Skeletal muscle cell (primary cell): Measurements from ENCODE around the gene MOB3A.
"Not testable (repeated sequence)": the region's sequence is repeated elsewhere in the genome, so short reads cannot be mapped to it uniquely, and the experiment has no call there.

Experiments
- DNase-seq: peaks from one replicate; pipeline ENCODE4 v3.0.0-alpha.2; 2010; ENCODE audit warnings: low read depth
- H3K4me3 ChIP-seq: 2 replicates; pipeline ENCODE4 v1.5.1; 2011; ENCODE audit warnings: low read depth, mild to moderate bottlenecking, control low read depth, low read length, moderate library complexity

Gene MOB3A

GRCh38 chr19:2110822-2111221, 14.7 kb upstream of the MOB3A start:
- no peak overlapping the region for H3K4me3 ChIP-seq
- no peak for DNase-seq

GRCh38 chr19:2109046-2109864, 13.1 kb upstream of the MOB3A start:
- H3K4me3 ChIP-seq: no peak overlapping the region
- no peak for DNase-seq

- DNase-seq: no peak
- no peak overlapping the region for H3K4me3 ChIP-seq
Measured at GRCh38 chr19:2108251-2109016, 12.3 kb upstream of the MOB3A start.

GRCh38 chr19:2103045-2103707, 7.0 kb upstream of the MOB3A start:
- no peak overlapping the region for H3K4me3 ChIP-seq
- DNase-seq: no peak

GRCh38 chr19:2101417-2102335, 5.5 kb upstream of the MOB3A start:
- DNase-seq: no peak
- H3K4me3 ChIP-seq: no peak overlapping the region

- no peak overlapping the region for H3K4me3 ChIP-seq
- no peak for DNase-seq
Measured at GRCh38 chr19:2100719-2101061, 4.6 kb upstream of the MOB3A start.

- DNase-seq: no peak
- no peak overlapping the region for H3K4me3 ChIP-seq
Measured at GRCh38 chr19:2099937-2100718, 4.0 kb upstream of the MOB3A start.

GRCh38 chr19:2099054-2099501, 3.0 kb upstream of the MOB3A start:
- DNase-seq: no peak
- H3K4me3 ChIP-seq: no peak overlapping the region

GRCh38 chr19:2097886-2098327, 1.8 kb upstream of the MOB3A start:
- DNase-seq: no peak
- H3K4me3 ChIP-seq: no peak overlapping the region

- DNase-seq: no peak
- H3K4me3 ChIP-seq: peak overlapping the region; percentile 51
Measured at GRCh38 chr19:2097203-2097885, 1.2 kb upstream of the MOB3A start.

- H3K4me3 ChIP-seq: peak within 1 kb of the TSS; percentile 66
- peak; percentile 85 for DNase-seq
Measured at GRCh38 chr19:2096480-2097202, 515 bp upstream of the MOB3A start, which contains the start of gene IZUMO4. Gene IZUMO4, plus strand, starts transcription at chr19:2096915. Its CDS starts 31 bp downstream, at chr19:2096946.

GRCh38 chr19:2091926-2092525, 4.1 kb downstream of the MOB3A start:
- not testable (repeated sequence) for DNase-seq, H3K4me3 ChIP-seq

- no peak overlapping the region for H3K4me3 ChIP-seq
- DNase-seq: no peak
Measured at GRCh38 chr19:2089727-2090053, 6.4 kb downstream of the MOB3A start.

GRCh38 chr19:2089001-2089711, 7.0 kb downstream of the MOB3A start:
- DNase-seq: peak; percentile 17
- no peak overlapping the region for H3K4me3 ChIP-seq

GRCh38 chr19:2087621-2088100, 8.5 kb downstream of the MOB3A start:
- H3K4me3 ChIP-seq: no peak overlapping the region
- no peak for DNase-seq
